GM10248 (cell line): ENCODE data around the gene METAP2.

Source experiments
- CTCF ChIA-PET: fragments of 300-600 bp; sonication (Branson Sonifier 250); formaldehyde crosslinking; extraction: SDS; loops from one replicate; lab custom pipeline; 2021; ENCODE audit warnings: antibody characterized with exemption; lab: Yijun Ruan, JAX
- POLR2A ChIA-PET: fragments of 350-650 bp; sonication (Branson Sonifier 250); formaldehyde crosslinking; extraction: SDS; loops from one replicate; lab custom pipeline; 2020; ENCODE audit warnings: antibody characterized with exemption; lab: Yijun Ruan, JAX
- DNase-seq: peaks from one replicate; pipeline ENCODE4 v3.0.0; 2012; ENCODE audit errors: extremely low spot score
- CTCF ChIP-seq: IDR thresholded peaks from 2 replicates; pipeline ENCODE4 v1.5.1; 2012; ENCODE audit warnings: mild to moderate bottlenecking, low read depth; ENCODE audit errors: extremely low read depth, missing control alignments, control extremely low read depth

Gene METAP2

DNA sequence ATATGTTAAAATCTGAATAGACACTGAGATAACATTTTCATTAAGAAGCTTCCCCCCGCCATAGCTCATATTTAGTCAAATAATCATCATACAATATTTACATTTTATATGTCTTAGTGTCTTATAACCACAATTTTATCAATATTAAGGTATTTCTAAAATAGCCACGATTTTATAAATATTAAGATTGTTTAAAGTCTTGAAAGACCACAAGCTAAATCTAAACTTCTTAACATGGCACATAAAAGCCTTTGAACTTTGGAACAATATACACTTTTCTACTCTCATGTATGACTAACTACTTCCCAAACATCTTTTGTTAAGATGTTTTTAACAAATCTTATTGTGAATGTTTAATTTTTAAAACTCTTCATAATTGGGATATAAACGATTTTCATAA lies 70.8 kb downstream of the METAP2 start:
- ChIA-PET POLR2A (no interaction called here), CTCF (interaction anchor here (1.0 to 2.6 kb wide), 2 partner anchors 10 to 453 kb away, joined by 3 to 12 read pairs; no protein-coding TSS in a partner anchor)
- DNase-seq, result no peak
- no peak for TF ChIP-seq CTCF

DNA sequence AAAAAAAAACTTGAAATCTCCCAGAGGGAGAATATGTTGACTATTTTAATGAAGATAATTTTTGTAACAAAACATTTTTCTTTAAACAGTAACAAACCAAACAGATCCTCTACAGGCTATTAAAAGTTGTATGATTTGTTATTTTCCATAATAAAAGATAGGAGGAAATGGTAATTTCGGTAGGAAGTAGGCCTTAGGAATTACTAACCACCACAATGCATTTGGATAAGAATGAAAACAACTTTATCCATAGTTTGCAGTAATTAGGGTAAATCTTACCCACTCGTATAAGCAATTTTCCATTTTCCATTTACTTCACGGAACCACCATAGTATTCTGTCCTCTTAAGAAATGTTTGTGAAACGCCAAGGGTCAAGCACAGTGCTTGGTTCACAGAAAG lies 71.4 kb downstream of the METAP2 start:
- TF ChIP-seq CTCF, result no peak
- POLR2A ChIA-PET, result no interaction called here
- DNase-seq, result no peak
- CTCF ChIA-PET, result interaction anchor here (0.6 to 2.6 kb wide), 3 partner anchors 11 to 453 kb away, joined by 3 to 12 read pairs (median 3); no protein-coding TSS in a partner anchor

DNA sequence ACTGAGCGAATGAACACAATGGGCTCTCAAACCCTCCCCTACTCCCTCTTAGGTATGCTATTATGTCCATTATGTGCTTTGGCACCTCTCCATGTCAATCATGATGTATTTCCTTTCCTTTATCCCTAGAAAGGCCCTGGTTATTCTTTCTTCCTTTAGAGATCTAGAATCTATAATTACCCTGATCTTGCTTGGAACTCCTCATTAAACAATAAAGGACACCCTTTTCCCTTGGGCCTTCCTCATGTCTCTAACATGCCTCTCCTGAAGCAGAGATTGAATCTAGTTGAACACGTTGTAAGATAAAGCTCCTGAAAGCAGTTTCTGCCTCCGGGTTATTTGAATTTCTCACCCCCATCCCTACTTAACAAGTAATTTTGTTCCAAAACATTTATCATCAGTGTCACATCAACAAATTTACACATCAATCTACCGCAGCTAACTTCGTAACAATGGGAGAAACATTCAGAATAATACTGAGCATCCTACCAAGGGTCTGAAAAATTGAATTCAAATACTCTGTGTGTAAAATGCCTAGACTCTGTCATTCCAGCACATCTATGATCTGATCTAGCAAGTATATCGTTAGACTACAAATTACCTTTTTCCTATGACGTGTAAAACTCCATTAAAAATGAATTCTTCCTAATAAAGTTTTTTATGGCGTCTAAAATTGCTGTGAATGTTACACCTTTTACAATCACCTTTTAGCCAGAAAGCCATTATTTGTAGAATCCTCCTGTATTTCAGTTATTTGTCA lies 72.0 kb downstream of the METAP2 start:
- CTCF ChIA-PET, result interaction anchor here (0.6 kb wide), 1 partner anchor 11 kb away, joined by 3 read pairs; no protein-coding TSS in a partner anchor
- TF ChIP-seq CTCF, result no peak
- DNase-seq, result no peak
- POLR2A ChIA-PET, result no interaction called here

GRCh38 chr12:95546491-95546813 lies 72.5 kb downstream of the METAP2 start:
- ChIA-PET CTCF (no interaction called here), POLR2A (no interaction called here)
- no peak for DNase-seq
- TF ChIP-seq CTCF, result no peak

- DNase-seq, result no peak
- POLR2A ChIA-PET, result no interaction called here
- TF ChIP-seq CTCF, result no peak
- CTCF ChIA-PET, result interaction anchor here (1.2 to 1.7 kb wide), 3 partner anchors 13 to 46 kb away, joined by 3 to 7 read pairs (median 3); no protein-coding TSS in a partner anchor
These were observed 73.6 kb downstream of the METAP2 start for GRCh38 chr12:95547522-95548055.

DNA sequence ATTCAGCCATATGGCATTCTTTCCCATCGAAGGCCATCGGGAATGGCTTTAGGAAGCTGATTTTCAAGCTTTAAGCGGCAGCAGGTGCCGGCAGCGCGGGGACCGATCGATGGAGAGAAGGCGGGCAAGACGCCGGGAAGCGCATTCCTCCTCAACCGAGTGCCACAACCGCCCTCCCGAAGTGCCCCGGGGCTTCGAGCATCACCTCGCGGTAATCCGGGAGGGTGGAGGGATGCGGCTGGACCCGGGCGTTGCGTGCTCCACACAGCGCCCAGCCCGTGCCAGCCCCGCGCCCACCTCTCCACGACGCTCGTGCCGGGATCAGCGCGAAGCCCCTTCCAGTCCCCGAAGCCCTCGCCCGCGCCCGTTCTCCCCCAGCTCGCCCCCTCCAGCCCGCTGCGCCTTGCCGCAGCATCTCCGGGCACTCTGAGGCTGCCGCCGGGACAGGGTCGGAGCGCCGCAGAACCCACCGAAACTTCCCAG lies 74.1 kb downstream of the METAP2 start:
- DNase-seq, result no peak

More for the DNA sequence above, 74.1 kb downstream of the METAP2 start:
- ChIA-PET POLR2A (no interaction called here), CTCF (interaction anchor here (1.2 to 1.7 kb wide), 3 partner anchors 14 to 46 kb away, joined by 3 to 7 read pairs (median 3); no protein-coding TSS in a partner anchor)
- TF ChIP-seq CTCF, result no peak
